GM12878 (cell line): ENCODE data around the gene AGBL1. TPM values are rescaled to one million over a fixed set of nuclear protein-coding genes. Genes with fewer than 3 reads are reported as not detected.

ENCODE experiments used
- ATAC-seq: fragments of 200-7000 bp; cut with Tn5 transposase; 3 replicates; pipeline ENCODE4 v1.9.1; 2020; ENCODE audit warnings: mild to moderate bottlenecking, moderate library complexity
- BruUV-seq: library from RNA; stranded (reverse); fragments of 400-500 nt; replicated peaks from 2 replicates; lab custom pipeline; 2021; lab: Mats Ljungman, UMichigan
- CTCF ChIA-PET: fragments of 300-600 bp; sonication (Branson Sonifier 250); formaldehyde crosslinking; extraction: SDS; loops from one replicate; lab custom pipeline; 2021; ENCODE audit warnings: inconsistent platforms; lab: Yijun Ruan, JAX
- POLR2A ChIA-PET: fragments of 350-600 bp; formaldehyde crosslinking; extraction: SDS; loops from one replicate; lab custom pipeline; 2021; ENCODE audit warnings: inconsistent platforms; lab: Charles Lee
- RAD21 ChIA-PET: fragments of 300-600 bp; sonication (Branson Sonifier 250); formaldehyde crosslinking; loops from one replicate; lab custom pipeline; 2023; ENCODE audit warnings: antibody characterized with exemption; ENCODE audit not compliant: unreplicated experiment; lab: Charles Lee
- SMC1A ChIA-PET: fragments of 300-600 bp; sonication (Branson Sonifier 250); formaldehyde crosslinking; loops from one replicate; lab custom pipeline; 2023; ENCODE audit not compliant: unreplicated experiment, uncharacterized antibody; lab: Charles Lee
- DNase-seq: peaks from one replicate; pipeline ENCODE4 v3.0.0-alpha.2; 2011; ENCODE audit warnings: low read depth, low spot score
- FAIRE-seq: peaks from 3 replicates; lab custom pipeline; 2011; peaks lifted over from hg19 to GRCh38; lab: Jason Lieb, UNC
- H2AFZ ChIP-seq: 2 replicates; pipeline ENCODE4 v1.6.0; 2011; ENCODE audit warnings: low read depth, low read length, control low read depth; ENCODE audit not compliant: control insufficient read depth
- H3K27ac ChIP-seq: 2 replicates; pipeline ENCODE4 v1.5.1; 2011; ENCODE audit warnings: control low read depth; ENCODE audit not compliant: control insufficient read depth, insufficient read depth
- H3K27me3 ChIP-seq, 2 experiments: replicated peaks in 1 of 2; 2 replicates each; pipeline versions ENCODE4 v1.6.0 to v1.6.1; 2011; ENCODE audit warnings: low read length in 1 of 2; ENCODE audit not compliant: control insufficient read depth in 2 of 2, insufficient read depth in 2 of 2
- H3K36me3 ChIP-seq, 2 experiments: 2 replicates each; pipeline ENCODE4 v1.5.1; 2011; ENCODE audit warnings: low read length in 1 of 2; ENCODE audit not compliant: control insufficient read depth in 2 of 2, insufficient read depth in 2 of 2
- H3K4me1 ChIP-seq: 2 replicates; pipeline ENCODE4 v1.6.1; 2011; ENCODE audit warnings: mild to moderate bottlenecking, low read length, moderate library complexity, mixed read lengths; ENCODE audit not compliant: control insufficient read depth, insufficient read depth
- H3K4me2 ChIP-seq: 2 replicates; pipeline ENCODE4 v1.6.0; 2011; ENCODE audit warnings: control low read depth; ENCODE audit not compliant: control insufficient read depth, insufficient read depth
- H3K4me3 ChIP-seq: fragments of 200-600 bp; sonication (generic); 2 replicates; pipeline ENCODE4 v1.5.1; 2016
- H3K79me2 ChIP-seq: 2 replicates; pipeline ENCODE4 v1.6.0; 2011; ENCODE audit warnings: low read length; ENCODE audit not compliant: control insufficient read depth, insufficient read depth
- H3K9ac ChIP-seq: 2 replicates; pipeline ENCODE4 v1.8.0; 2011; ENCODE audit warnings: low read length, control low read depth, mixed read lengths; ENCODE audit not compliant: control insufficient read depth, insufficient read depth
- H3K9me3 ChIP-seq: replicated peaks from 3 replicates; pipeline ENCODE4 v1.5.1; 2011; ENCODE audit warnings: mild to moderate bottlenecking, low read length; ENCODE audit not compliant: control insufficient read depth, insufficient read depth
- H4K20me1 ChIP-seq: 2 replicates; pipeline ENCODE4 v1.6.0; 2011; ENCODE audit not compliant: control insufficient read depth, insufficient read depth
- BMI1 ChIP-seq: fragments of 450-650 bp; IDR thresholded peaks from 2 replicates; pipeline ENCODE4 v1.6.1; 2016; ENCODE audit warnings: mild to moderate bottlenecking, moderate library complexity, borderline replicate concordance
- CBFB ChIP-seq: IDR thresholded peaks from 2 replicates; pipeline ENCODE4 v1.6.1; 2016; ENCODE audit warnings: antibody characterized with exemption, low read depth
- DPF2 ChIP-seq: fragments of 450-650 bp; IDR thresholded peaks from 2 replicates; pipeline ENCODE4 v1.6.1; 2017; ENCODE audit warnings: mild to moderate bottlenecking
- GABPA ChIP-seq: IDR thresholded peaks from 2 replicates; pipeline ENCODE4 v1.6.1; 2014; ENCODE audit warnings: antibody characterized with exemption, low read depth, mild to moderate bottlenecking, inconsistent platforms
- IKZF1 ChIP-seq: fragments of 450-650 bp; conservative IDR thresholded peaks from 2 replicates; pipeline ENCODE4 v1.6.1; 2017; ENCODE audit warnings: antibody characterized with exemption, mild to moderate bottlenecking
- KDM1A ChIP-seq: fragments of 200-600 bp; sonication (generic); IDR thresholded peaks from 2 replicates; pipeline ENCODE4 v1.6.1; 2016; ENCODE audit warnings: borderline replicate concordance
- MTA2 ChIP-seq: fragments of 450-650 bp; IDR thresholded peaks from 2 replicates; pipeline ENCODE4 v1.6.1; 2016; ENCODE audit warnings: low read depth, mild to moderate bottlenecking, moderate library complexity
- RCOR1 ChIP-seq: conservative IDR thresholded peaks from 2 replicates; pipeline ENCODE4 v1.6.1; 2012; ENCODE audit warnings: low read depth, low read length, improper control_type of control experiment
- RELA ChIP-seq: fragments of 450-650 bp; IDR thresholded peaks from 2 replicates; pipeline ENCODE4 v1.8.0; 2014; ENCODE audit warnings: borderline replicate concordance; ENCODE audit not compliant: partially characterized antibody
- SREBF1 ChIP-seq: IDR thresholded peaks from 2 replicates; pipeline ENCODE4 v1.6.1; 2012; ENCODE audit warnings: mild to moderate bottlenecking, low read length
- TARDBP ChIP-seq: IDR thresholded peaks from 2 replicates; pipeline ENCODE4 v1.6.1; 2016; ENCODE audit warnings: borderline replicate concordance
- YBX1 ChIP-seq: fragments of 450-650 bp; IDR thresholded peaks from 2 replicates; pipeline ENCODE4 v1.6.1; 2016; ENCODE audit warnings: antibody characterized with exemption
- ZNF384 ChIP-seq: IDR thresholded peaks from 2 replicates; pipeline ENCODE4 v1.6.1; 2012; ENCODE audit warnings: low read depth, mild to moderate bottlenecking, low read length, improper control_type of control experiment, borderline replicate concordance
- WGBS: methylation state at CpG from one replicate; pipeline ENCODE4 v1.1.6; 2016; ENCODE audit warnings: low lambda C conversion rate; ENCODE audit not compliant: insufficient replicate concordance, insufficient coverage; ENCODE audit errors: missing lambda C conversion rate; 5-methylcytosine and 5-hydroxymethylcytosine counted together
- in situ Hi-C: fragments of 300-500 bp; cut with MboI; formaldehyde crosslinking; loops from 9 replicates; pipeline ENCODE4 v1.14.3; 2018; ENCODE audit warnings: mixed read lengths
- intact Hi-C: fragments of 100-400 bp; cut with micrococcal nuclease; formaldehyde crosslinking; loops from one replicate; pipeline ENCODE4 v1.14.2; 2022; ENCODE audit not compliant: unreplicated experiment
- polyA plus RNA-seq, 11 experiments: library from polyadenylated mRNA; depleted of rRNA in 4 of 11; unstranded in 6 of 11; stranded (reverse) in 5 of 11; fragments of >200 nt; fragmentation: Nextera tagmentation in 4 of 11; fragmentation: Illumina TruSeq in 1 of 11; extraction: Ambion mirVana in 4 of 11; extraction: Trizol in 1 of 11; gene quantifications; 1 replicate in 1 of 11; 2 replicates in 10 of 11; pipeline versions ENCODE4 v1.2.1 to v1.2.3, GENCODE V29; 2011 to 2016; ENCODE audit warnings: inconsistent platforms in 2 of 11, missing spikeins in 2 of 11, low read depth in 1 of 11
- total RNA-seq, 4 experiments: library from RNA; depleted of rRNA in 3 of 4; stranded (reverse); fragments of >200 nt in 3 of 4; fragmentation: Illumina TruSeq in 1 of 4; extraction: Trizol in 1 of 4; gene quantifications; 2 replicates each; pipeline versions ENCODE4 v1.2.1 to v1.2.3, GENCODE V29; 2013 to 2021
- TF ChIP-seq, protein P1 (sequence below): fragments of 450-650 bp; formaldehyde crosslinking; IDR thresholded peaks from 2 replicates; pipeline ENCODE4 v1.4.0; 2020; ENCODE audit warnings: mild to moderate bottlenecking, moderate library complexity
- TF ChIP-seq, protein P2 (sequence below): fragments of 450-650 bp; conservative IDR thresholded peaks from 2 replicates; pipeline ENCODE4 v1.6.1; 2017; ENCODE audit warnings: mild to moderate bottlenecking, moderate library complexity
- TF ChIP-seq, protein P3 (sequence below): IDR thresholded peaks from 2 replicates; pipeline ENCODE4 v1.6.1; 2012; ENCODE audit warnings: low read length, inconsistent platforms

Gene AGBL1
- total and polyA plus RNA-seq, 10 of the 15 experiments (the other 5 are each of a cell fraction or from before 2014, with no cell fraction given): not detected

DNA sequence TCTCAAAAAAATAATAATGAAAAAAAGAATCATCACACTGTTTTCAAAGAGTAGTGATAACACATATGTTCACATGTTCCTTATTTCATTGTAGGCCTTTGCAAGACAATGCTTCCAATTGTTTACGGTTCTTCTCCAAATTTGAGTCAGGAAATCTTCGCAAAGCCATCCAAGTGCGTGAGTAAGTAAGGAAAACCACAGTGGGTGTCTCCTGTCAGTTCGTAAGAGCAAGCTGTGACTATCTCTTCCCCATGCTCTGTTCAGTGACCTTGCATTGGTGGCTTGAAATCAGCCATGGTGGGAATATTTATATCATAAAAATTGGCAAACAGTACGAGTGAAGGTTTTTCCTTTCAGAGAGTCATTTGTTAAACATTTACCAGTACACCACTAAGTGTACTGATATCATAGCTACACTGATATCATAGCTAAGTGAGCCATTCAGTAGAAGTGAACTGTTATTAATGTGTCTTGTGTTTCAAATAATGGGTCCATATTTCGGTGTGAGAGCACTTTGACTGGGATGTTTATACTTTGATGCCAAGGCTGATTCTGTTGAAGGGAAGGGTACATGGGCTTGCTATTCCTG, 187.3 kb downstream of the AGBL1 start (continued):
- no peak for TF ChIP-seq BMI1
- TF ChIP-seq RCOR1: no peak
- TF ChIP-seq ZNF384: no peak
- TF ChIP-seq RELA: no peak
- TF ChIP-seq GABPA: no peak
- TF ChIP-seq SREBF1: no peak
- TF ChIP-seq DPF2: no peak

DNA sequence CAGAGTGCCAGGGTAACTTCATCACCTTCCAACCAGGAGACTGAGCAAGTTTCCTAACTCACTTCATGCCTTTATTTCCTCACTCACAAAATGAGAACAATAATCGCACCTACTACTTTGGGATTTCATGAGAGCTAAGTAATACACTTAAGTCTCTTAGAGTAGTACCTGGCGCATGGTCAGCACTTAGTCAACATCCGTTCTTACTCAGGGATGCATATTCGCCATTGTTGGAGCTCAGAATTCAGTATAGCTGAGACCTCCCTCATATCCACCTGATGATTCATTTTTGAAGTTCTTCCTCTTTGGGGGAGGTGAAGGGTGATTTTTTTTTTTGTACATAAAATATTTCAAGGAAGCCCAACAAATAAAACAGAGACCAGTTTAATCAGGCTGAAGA, 188.2 kb downstream of the AGBL1 start:
- H3K27me3 ChIP-seq: no peaks in the 10 kb centered on the region
- DNase-seq (no peak), FAIRE-seq (no peak), ATAC-seq (no peak)
- in situ Hi-C loops: no loop called here
- ChIA-PET POLR2A (no interaction called here), SMC1A (no interaction called here), CTCF (no interaction called here), RAD21 (no interaction called here)
- no peaks in the 10 kb centered on the region for H3K79me2 ChIP-seq
- intact Hi-C loops: no loop called here
- H3K4me3 ChIP-seq: no peak overlapping the region
- BruUV-seq: no TSS peak
- no peak overlapping the region for H3K9ac ChIP-seq
- H3K9me3 ChIP-seq: no peaks in the 10 kb centered on the region
- TF ChIP-seq KDM1A (no peak), CBFB (no peak), IKZF1 (no peak), TARDBP (no peak), YBX1 (no peak), MTA2 (no peak)
- TF ChIP-seq, protein P1, sequence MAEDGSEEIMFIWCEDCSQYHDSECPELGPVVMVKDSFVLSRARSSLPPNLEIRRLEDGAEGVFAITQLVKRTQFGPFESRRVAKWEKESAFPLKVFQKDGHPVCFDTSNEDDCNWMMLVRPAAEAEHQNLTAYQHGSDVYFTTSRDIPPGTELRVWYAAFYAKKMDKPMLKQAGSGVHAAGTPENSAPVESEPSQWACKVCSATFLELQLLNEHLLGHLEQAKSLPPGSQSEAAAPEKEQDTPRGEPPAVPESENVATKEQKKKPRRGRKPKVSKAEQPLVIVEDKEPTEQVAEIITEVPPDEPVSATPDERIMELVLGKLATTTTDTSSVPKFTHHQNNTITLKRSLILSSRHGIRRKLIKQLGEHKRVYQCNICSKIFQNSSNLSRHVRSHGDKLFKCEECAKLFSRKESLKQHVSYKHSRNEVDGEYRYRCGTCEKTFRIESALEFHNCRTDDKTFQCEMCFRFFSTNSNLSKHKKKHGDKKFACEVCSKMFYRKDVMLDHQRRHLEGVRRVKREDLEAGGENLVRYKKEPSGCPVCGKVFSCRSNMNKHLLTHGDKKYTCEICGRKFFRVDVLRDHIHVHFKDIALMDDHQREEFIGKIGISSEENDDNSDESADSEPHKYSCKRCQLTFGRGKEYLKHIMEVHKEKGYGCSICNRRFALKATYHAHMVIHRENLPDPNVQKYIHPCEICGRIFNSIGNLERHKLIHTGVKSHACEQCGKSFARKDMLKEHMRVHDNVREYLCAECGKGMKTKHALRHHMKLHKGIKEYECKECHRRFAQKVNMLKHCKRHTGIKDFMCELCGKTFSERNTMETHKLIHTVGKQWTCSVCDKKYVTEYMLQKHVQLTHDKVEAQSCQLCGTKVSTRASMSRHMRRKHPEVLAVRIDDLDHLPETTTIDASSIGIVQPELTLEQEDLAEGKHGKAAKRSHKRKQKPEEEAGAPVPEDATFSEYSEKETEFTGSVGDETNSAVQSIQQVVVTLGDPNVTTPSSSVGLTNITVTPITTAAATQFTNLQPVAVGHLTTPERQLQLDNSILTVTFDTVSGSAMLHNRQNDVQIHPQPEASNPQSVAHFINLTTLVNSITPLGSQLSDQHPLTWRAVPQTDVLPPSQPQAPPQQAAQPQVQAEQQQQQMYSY (CRISPR knock-in tag): no peak
- TF ChIP-seq, protein P2, sequence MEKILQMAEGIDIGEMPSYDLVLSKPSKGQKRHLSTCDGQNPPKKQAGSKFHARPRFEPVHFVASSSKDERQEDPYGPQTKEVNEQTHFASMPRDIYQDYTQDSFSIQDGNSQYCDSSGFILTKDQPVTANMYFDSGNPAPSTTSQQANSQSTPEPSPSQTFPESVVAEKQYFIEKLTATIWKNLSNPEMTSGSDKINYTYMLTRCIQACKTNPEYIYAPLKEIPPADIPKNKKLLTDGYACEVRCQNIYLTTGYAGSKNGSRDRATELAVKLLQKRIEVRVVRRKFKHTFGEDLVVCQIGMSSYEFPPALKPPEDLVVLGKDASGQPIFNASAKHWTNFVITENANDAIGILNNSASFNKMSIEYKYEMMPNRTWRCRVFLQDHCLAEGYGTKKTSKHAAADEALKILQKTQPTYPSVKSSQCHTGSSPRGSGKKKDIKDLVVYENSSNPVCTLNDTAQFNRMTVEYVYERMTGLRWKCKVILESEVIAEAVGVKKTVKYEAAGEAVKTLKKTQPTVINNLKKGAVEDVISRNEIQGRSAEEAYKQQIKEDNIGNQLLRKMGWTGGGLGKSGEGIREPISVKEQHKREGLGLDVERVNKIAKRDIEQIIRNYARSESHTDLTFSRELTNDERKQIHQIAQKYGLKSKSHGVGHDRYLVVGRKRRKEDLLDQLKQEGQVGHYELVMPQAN: no peak
- TF ChIP-seq, protein P3, sequence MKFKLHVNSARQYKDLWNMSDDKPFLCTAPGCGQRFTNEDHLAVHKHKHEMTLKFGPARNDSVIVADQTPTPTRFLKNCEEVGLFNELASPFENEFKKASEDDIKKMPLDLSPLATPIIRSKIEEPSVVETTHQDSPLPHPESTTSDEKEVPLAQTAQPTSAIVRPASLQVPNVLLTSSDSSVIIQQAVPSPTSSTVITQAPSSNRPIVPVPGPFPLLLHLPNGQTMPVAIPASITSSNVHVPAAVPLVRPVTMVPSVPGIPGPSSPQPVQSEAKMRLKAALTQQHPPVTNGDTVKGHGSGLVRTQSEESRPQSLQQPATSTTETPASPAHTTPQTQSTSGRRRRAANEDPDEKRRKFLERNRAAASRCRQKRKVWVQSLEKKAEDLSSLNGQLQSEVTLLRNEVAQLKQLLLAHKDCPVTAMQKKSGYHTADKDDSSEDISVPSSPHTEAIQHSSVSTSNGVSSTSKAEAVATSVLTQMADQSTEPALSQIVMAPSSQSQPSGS: no peak
- H2AFZ ChIP-seq: no peak overlapping the region
- no peak overlapping the region for H3K27ac ChIP-seq
- no peaks in the 10 kb centered on the region for H4K20me1 ChIP-seq
- no peaks in the 10 kb centered on the region for H3K4me1 ChIP-seq
- no peaks in the 10 kb centered on the region for H3K36me3 ChIP-seq
- no peak overlapping the region for H3K4me2 ChIP-seq
- 21% methylated on average over 4 of the region's 4 CpGs for WGBS
